ENCODE measurements around the gene ASPHD2. TPM values are rescaled to one million over a fixed set of nuclear protein-coding genes. Genes with fewer than 3 reads are reported as not detected.

Gene ASPHD2
- polyA plus RNA-seq, 1 donor from 2014 or later: 18.7 TPM

- TF ChIP-seq RAD21 (conservative IDR thresholded peaks at IDR 0.05) (no peak), EZH2 (IDR thresholded peaks at IDR 0.05; ENCODE audit: borderline replicate concordance, insufficient read depth, low read length, poor library complexity, severe bottlenecking) (no peak), TAF1 (IDR thresholded peaks at IDR 0.05; ENCODE audit: low read depth) (no peak), EP300 (conservative IDR thresholded peaks at IDR 0.05; ENCODE audit: poor library complexity, severe bottlenecking) (no peak), POLR2AphosphoS5 (IDR thresholded peaks at IDR 0.05) (no peak), MXI1 (conservative IDR thresholded peaks at IDR 0.05; ENCODE audit: poor library complexity, severe bottlenecking) (no peak), SMC3 (conservative IDR thresholded peaks at IDR 0.05; ENCODE audit: poor library complexity) (no peak), REST (IDR thresholded peaks at IDR 0.05; ENCODE audit: borderline replicate concordance) (no peak)
- TF ChIP-seq, protein P1, sequence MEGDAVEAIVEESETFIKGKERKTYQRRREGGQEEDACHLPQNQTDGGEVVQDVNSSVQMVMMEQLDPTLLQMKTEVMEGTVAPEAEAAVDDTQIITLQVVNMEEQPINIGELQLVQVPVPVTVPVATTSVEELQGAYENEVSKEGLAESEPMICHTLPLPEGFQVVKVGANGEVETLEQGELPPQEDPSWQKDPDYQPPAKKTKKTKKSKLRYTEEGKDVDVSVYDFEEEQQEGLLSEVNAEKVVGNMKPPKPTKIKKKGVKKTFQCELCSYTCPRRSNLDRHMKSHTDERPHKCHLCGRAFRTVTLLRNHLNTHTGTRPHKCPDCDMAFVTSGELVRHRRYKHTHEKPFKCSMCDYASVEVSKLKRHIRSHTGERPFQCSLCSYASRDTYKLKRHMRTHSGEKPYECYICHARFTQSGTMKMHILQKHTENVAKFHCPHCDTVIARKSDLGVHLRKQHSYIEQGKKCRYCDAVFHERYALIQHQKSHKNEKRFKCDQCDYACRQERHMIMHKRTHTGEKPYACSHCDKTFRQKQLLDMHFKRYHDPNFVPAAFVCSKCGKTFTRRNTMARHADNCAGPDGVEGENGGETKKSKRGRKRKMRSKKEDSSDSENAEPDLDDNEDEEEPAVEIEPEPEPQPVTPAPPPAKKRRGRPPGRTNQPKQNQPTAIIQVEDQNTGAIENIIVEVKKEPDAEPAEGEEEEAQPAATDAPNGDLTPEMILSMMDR (IDR thresholded peaks at IDR 0.05; ENCODE audit: poor library complexity, severe bottlenecking): no peak
- H3K9me2 ChIP-seq (ENCODE audit: insufficient read depth, low read length): no peaks in the 10 kb centered on the region
- H3K27me3 ChIP-seq (ENCODE audit: insufficient read depth, low read depth, low read length): no peaks in the 10 kb centered on the region
- H3K36me3 ChIP-seq (ENCODE audit: insufficient read depth, low read length): no peaks in the 10 kb centered on the region
- no peak overlapping the region for H3K4me2 ChIP-seq (ENCODE audit: low read length)
- H3K9ac ChIP-seq (ENCODE audit: low read length): no peak overlapping the region
- H2AFZ ChIP-seq (ENCODE audit: low read depth, low read length): no peak overlapping the region
- no peak overlapping the region for H3K4me3 ChIP-seq (ENCODE audit: low read length)
- H4K20me1 ChIP-seq (ENCODE audit: insufficient read depth): no peaks in the 10 kb centered on the region
- H3F3A ChIP-seq (ENCODE audit: insufficient read depth, low read length, poor library complexity, severe bottlenecking): no peaks in the 10 kb centered on the region
- H3K9me3 ChIP-seq (ENCODE audit: low read length): no peaks in the 10 kb centered on the region
- no peaks in the 10 kb centered on the region for H3K79me2 ChIP-seq (replicated peaks; ENCODE audit: insufficient read depth, low read length)
- no peak overlapping the region for H3K27ac ChIP-seq (ENCODE audit: low read length)
Measured at GRCh38 chr22:26389125-26389524, 39.9 kb upstream of the ASPHD2 start.

GRCh38 chr22:26391091-26391490 lies 38.0 kb upstream of the ASPHD2 start:
- Histone ChIP-seq H2AFZ (ENCODE audit: low read depth, low read length) (no peak overlapping the region), H3K9me3 (ENCODE audit: low read length) (no peaks in the 10 kb centered on the region), H3F3A (ENCODE audit: insufficient read depth, low read length, poor library complexity, severe bottlenecking) (no peaks in the 10 kb centered on the region), H3K27me3 (ENCODE audit: insufficient read depth, low read depth, low read length) (no peaks in the 10 kb centered on the region), H3K36me3 (ENCODE audit: insufficient read depth, low read length) (no peaks in the 10 kb centered on the region), H3K27ac (ENCODE audit: low read length) (no peak overlapping the region), H3K79me2 (replicated peaks; ENCODE audit: insufficient read depth, low read length) (no peaks in the 10 kb centered on the region), H3K9me2 (ENCODE audit: insufficient read depth, low read length) (no peaks in the 10 kb centered on the region), H4K20me1 (ENCODE audit: insufficient read depth) (no peaks in the 10 kb centered on the region), H3K9ac (ENCODE audit: low read length) (no peak overlapping the region), H3K4me2 (ENCODE audit: low read length) (no peak overlapping the region), H3K4me3 (ENCODE audit: low read length) (no peak overlapping the region)
- TF ChIP-seq POLR2AphosphoS5 (IDR thresholded peaks at IDR 0.05): no peak
- no peak for TF ChIP-seq TAF1 (IDR thresholded peaks at IDR 0.05; ENCODE audit: low read depth)
- no peak for TF ChIP-seq SMC3 (conservative IDR thresholded peaks at IDR 0.05; ENCODE audit: poor library complexity)
- TF ChIP-seq REST (IDR thresholded peaks at IDR 0.05; ENCODE audit: borderline replicate concordance): no peak
- no peak for TF ChIP-seq EP300 (conservative IDR thresholded peaks at IDR 0.05; ENCODE audit: poor library complexity, severe bottlenecking)
- no peak for TF ChIP-seq MXI1 (conservative IDR thresholded peaks at IDR 0.05; ENCODE audit: poor library complexity, severe bottlenecking)
- TF ChIP-seq RAD21 (conservative IDR thresholded peaks at IDR 0.05): no peak
- TF ChIP-seq, protein P1 (IDR thresholded peaks at IDR 0.05; ENCODE audit: poor library complexity, severe bottlenecking): no peak
- TF ChIP-seq EZH2 (IDR thresholded peaks at IDR 0.05; ENCODE audit: borderline replicate concordance, insufficient read depth, low read length, poor library complexity, severe bottlenecking): no peak

All from neural cell (in vitro differentiated cells).